ENCODE results near the gene ZNF219. TPM values are rescaled to one million over a fixed set of nuclear protein-coding genes. Genes with fewer than 3 reads are reported as not detected.

The ZNF219 gene
- total RNA-seq, 4 donors from 2014 or later = 68.4 to 135 (median 94.5) TPM

DNA sequence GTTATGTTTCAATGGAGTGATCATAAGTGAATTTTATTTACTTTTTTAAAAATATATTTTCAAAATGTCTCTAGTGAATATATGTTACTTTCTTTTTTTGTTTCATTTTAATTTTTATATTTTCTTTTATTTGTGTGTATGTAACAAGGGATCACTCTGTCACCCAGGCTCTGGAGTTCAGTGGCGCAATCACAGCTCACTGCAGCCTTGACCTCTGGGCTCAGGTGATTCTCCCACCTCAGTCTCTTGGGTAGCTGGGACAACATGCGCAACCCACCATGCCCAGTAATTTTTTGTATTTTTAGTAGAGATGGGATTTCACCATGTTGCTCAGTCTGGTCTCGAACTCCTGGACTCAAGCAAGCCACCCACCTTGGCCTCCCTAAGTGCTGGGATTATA, 20.5 kb upstream of the ZNF219 start:
- no peak for DNase-seq
- H3K9me3 ChIP-seq = no peaks in the 10 kb centered on the region
- no peaks in the 10 kb centered on the region for H3K27me3 ChIP-seq
- 89 to 93% methylated on average over 3 of the region's 3 CpGs for WGBS, 2 donors (ENCODE audit: low coverage in 1 of 2)
- in situ Hi-C loops (cut with MboI; ENCODE audit: low pct_ligation_motif_present in 1 of 4, low pct_unique_long_range_greater_than_20kb in 1 of 4, low sequenced_read_pairs in 3 of 4) (no loop called here), intact Hi-C loops (cut with DNase I; ENCODE audit: low total_unique reads) (no loop called here)
- H3K27ac ChIP-seq = no peak overlapping the region
- no peak overlapping the region for H3K4me3 ChIP-seq
- no peak for TF ChIP-seq EP300 (IDR thresholded peaks at IDR 0.05; ENCODE audit: low read depth)
- no peak for TF ChIP-seq CTCF (IDR thresholded peaks at IDR 0.05)
- TF ChIP-seq POLR2A (IDR thresholded peaks at IDR 0.05) = no peak
- TF ChIP-seq POLR2AphosphoS5 (IDR thresholded peaks at IDR 0.05) = no peak
- H3K4me1 ChIP-seq = no peaks in the 10 kb centered on the region
- H3K36me3 ChIP-seq = no peaks in the 10 kb centered on the region

DNA sequence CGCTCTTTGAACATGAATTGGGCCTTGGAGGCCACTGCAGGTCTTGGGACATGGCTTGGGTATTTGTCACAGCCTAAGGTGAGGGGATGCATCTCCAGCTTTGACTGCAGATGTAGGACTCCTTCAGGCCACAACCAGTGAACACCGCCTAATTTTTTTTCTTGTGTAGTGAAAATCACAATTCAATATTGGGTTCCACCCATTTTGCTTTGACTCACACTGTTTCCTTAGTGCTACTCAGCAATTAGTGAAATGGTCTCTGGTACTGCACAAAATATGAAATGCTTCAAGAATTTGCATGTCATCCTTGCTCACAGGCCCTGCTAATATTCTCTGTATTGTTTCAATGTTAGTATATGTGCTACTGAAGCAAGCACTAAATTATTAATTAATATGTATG, 14.9 kb upstream of the ZNF219 start:
- in situ Hi-C loops (cut with MboI; ENCODE audit: low pct_ligation_motif_present in 1 of 4, low pct_unique_long_range_greater_than_20kb in 1 of 4, low sequenced_read_pairs in 3 of 4) = no loop called here
- 88% methylated on average over 2 of the region's 2 CpGs; no CpG with 5 or more reads in 1 of the 2 donors for WGBS, 2 donors (ENCODE audit: low coverage in 1 of 2)

GRCh38 chr14:21112255-21112654, 13.8 kb upstream of the ZNF219 start:
- Histone ChIP-seq H3K27ac (no peak overlapping the region), H3K4me3 (no peak overlapping the region), H3K27me3 (no peaks in the 10 kb centered on the region), H3K36me3 (no peaks in the 10 kb centered on the region), H3K4me1 (peaks cover 0 to 2% (median under 1%) of the 10 kb centered on the region in 4 donors), H3K9me3 (no peaks in the 10 kb centered on the region)
- in situ Hi-C loops (cut with MboI; ENCODE audit: low pct_ligation_motif_present in 1 of 4, low pct_unique_long_range_greater_than_20kb in 1 of 4, low sequenced_read_pairs in 3 of 4) = no loop called here
- DNase-seq = no peak
- WGBS, 2 donors (ENCODE audit: low coverage in 1 of 2) = 89 to 100% methylated on average over 4 of the region's 4 CpGs
- intact Hi-C loops (cut with DNase I; ENCODE audit: low total_unique reads) = no loop called here
- TF ChIP-seq POLR2A (IDR thresholded peaks at IDR 0.05) (no peak), CTCF (IDR thresholded peaks at IDR 0.05) (no peak), EP300 (IDR thresholded peaks at IDR 0.05; ENCODE audit: low read depth) (no peak), POLR2AphosphoS5 (IDR thresholded peaks at IDR 0.05) (no peak)

More for the DNA sequence above, 14.9 kb upstream of the ZNF219 start:
- no peak overlapping the region for H3K27ac ChIP-seq
- H3K4me3 ChIP-seq = no peak overlapping the region
- no peak for TF ChIP-seq POLR2AphosphoS5 (IDR thresholded peaks at IDR 0.05)
- no peak for TF ChIP-seq EP300 (IDR thresholded peaks at IDR 0.05; ENCODE audit: low read depth)
- no peak for TF ChIP-seq POLR2A (IDR thresholded peaks at IDR 0.05)
- TF ChIP-seq CTCF (IDR thresholded peaks at IDR 0.05) = no peak
- H3K9me3 ChIP-seq = no peaks in the 10 kb centered on the region
- intact Hi-C loops (cut with DNase I; ENCODE audit: low total_unique reads) = no loop called here
- H3K36me3 ChIP-seq = no peaks in the 10 kb centered on the region
- no peaks in the 10 kb centered on the region for H3K27me3 ChIP-seq
- H3K4me1 ChIP-seq = no peaks in the 10 kb centered on the region
- no peak for DNase-seq

GRCh38 chr14:21109377-21110138, 11.1 kb upstream of the ZNF219 start:
- H3K27ac ChIP-seq = no peak overlapping the region
- DNase-seq = no peak
- no peaks in the 10 kb centered on the region for H3K36me3 ChIP-seq
- intact Hi-C loops (cut with DNase I; ENCODE audit: low total_unique reads) = loop anchor here (5.0 kb wide), 1 partner anchor 97 kb away; no protein-coding TSS in a partner anchor
- peaks cover 20 to 29% (median 23%) of the 10 kb centered on the region in 4 donors for H3K4me1 ChIP-seq
- H3K4me3 ChIP-seq = no peak overlapping the region
- H3K27me3 ChIP-seq = no peaks in the 10 kb centered on the region
- in situ Hi-C loops (cut with MboI; ENCODE audit: low pct_ligation_motif_present in 1 of 4, low pct_unique_long_range_greater_than_20kb in 1 of 4, low sequenced_read_pairs in 3 of 4) = no loop called here
- WGBS, 2 donors (ENCODE audit: low coverage in 1 of 2) = 83 to 86% methylated on average over 5 to 6 of the region's 6 CpGs
- no peaks in the 10 kb centered on the region for H3K9me3 ChIP-seq
- no peak for TF ChIP-seq CTCF (IDR thresholded peaks at IDR 0.05)
- TF ChIP-seq EP300 (IDR thresholded peaks at IDR 0.05; ENCODE audit: low read depth) = no peak
- TF ChIP-seq POLR2A (IDR thresholded peaks at IDR 0.05) = no peak
- TF ChIP-seq POLR2AphosphoS5 (IDR thresholded peaks at IDR 0.05) = no peak
